LNCAP (cell line): ENCODE data around the gene S100A7A.

ENCODE experiments used
- TF ChIP-seq, protein P1 (sequence below): fragments of 450-650 bp; IDR thresholded peaks from 2 replicates; pipeline ENCODE4 v1.5.1; 2017; ENCODE audit warnings: mild to moderate bottlenecking

S100A7A gene

DNA sequence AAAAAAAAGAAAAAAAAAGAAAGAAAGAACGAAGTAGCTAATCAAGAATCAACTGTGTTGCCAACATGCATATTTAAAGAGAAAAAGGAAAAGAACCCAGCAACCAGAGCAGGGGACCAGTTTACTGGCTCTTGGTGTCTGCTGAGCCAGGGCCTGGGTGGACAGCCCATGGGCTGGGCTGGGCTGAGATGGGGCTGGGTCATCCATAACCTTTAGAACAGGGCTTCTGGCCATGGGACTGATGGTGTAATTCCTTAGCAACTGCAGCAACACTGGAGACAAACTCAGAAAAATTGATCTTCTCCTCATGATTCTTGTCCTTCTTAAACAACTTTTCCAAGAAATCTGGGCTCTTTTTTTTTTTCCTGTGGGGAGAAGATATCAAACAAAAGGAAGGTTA is 10.5 kb downstream of the S100A7A start:
- TF ChIP-seq, protein P1, sequence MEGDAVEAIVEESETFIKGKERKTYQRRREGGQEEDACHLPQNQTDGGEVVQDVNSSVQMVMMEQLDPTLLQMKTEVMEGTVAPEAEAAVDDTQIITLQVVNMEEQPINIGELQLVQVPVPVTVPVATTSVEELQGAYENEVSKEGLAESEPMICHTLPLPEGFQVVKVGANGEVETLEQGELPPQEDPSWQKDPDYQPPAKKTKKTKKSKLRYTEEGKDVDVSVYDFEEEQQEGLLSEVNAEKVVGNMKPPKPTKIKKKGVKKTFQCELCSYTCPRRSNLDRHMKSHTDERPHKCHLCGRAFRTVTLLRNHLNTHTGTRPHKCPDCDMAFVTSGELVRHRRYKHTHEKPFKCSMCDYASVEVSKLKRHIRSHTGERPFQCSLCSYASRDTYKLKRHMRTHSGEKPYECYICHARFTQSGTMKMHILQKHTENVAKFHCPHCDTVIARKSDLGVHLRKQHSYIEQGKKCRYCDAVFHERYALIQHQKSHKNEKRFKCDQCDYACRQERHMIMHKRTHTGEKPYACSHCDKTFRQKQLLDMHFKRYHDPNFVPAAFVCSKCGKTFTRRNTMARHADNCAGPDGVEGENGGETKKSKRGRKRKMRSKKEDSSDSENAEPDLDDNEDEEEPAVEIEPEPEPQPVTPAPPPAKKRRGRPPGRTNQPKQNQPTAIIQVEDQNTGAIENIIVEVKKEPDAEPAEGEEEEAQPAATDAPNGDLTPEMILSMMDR: no peak

DNA sequence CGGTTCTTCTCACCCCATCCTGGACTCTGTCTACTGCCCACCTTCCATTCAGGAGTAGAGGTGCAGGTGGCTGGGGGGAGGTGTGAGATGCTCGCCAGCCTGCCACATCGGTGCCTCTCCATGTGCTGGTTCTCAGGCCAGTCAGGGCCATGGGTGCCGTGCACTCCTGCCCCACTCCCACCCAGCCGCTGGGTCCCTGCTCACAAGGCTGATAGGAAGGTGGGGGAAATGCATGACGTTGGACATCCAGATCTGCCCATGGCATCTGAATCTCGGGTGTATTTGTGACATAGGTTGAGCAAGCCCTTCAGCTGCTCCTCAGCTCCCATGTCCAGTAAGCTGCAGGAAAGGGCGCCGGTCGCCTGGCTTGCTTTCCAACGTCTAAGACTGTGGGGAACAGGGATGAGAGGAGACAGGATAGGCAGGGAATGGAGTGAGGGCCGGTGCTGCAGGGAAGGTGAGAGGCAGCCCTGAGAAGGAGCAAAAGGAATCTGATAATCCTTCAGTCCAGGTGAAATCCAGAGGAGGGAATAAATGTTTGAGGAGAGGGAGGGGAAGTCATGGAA is 11.8 kb downstream of the S100A7A start:
- TF ChIP-seq, protein P1: no peak

DNA sequence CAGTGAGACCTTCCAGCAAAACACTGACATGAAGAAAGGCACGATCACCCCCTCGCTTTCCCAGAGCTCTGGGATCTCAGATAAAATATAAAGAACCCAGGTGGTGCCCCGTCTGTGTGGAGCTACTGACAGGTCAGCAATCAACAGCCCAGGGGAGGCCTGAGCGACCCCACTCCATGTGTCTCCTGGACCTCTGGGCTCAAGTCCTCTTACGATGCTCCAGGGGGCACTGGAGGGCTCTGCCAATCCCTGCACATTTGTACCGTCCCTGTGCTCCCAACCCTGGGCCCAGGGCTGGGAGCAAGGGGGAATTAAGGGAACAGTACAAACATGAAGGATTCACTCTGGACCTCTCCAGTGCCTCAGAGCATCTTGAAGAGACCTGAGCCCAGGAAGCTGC is 12.5 kb downstream of the S100A7A start:
- TF ChIP-seq, protein P1: no peak

DNA sequence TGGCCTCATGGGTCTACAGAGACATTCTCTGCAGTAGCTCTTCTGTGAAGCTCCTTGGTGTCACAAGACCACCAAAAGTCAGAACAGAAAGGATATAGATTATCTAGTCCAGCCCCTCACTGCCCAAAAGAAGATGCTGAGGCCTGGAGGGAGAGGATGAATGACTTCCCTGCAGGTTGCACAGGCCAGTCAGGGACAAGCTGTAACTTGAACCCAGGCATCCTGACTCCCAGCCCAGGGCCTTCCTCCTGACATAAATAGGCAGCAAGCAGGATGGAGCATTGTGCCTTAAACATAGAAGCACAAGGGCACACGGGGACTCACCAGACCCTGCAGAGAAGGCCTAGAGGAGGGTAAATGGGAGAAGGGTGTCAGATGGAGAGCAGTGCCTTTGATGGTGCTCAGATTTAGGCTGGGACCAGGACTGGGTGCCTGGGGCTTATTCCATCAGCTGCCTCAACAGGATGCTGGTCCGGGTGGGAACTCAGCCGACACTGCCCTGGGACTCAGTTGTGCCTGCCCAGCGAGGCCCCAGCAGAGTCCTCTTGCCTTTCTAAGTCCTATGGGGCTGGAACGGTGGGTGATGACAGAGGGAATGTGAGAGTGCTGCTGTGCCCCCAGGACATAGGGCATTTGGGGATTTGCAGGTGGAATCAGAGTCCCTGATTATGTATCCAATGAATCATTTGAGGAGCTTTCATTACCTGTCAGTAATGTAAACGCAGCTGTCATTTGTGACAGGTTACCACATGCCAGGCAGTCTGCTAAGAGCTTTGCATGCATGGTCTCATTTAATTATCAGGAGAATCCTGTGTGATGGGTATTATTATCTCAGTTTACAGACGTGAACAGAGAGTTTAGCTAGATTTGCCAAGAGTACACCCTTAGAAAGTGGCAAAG is 13.2 kb downstream of the S100A7A start:
- TF ChIP-seq, protein P1: no peak

DNA sequence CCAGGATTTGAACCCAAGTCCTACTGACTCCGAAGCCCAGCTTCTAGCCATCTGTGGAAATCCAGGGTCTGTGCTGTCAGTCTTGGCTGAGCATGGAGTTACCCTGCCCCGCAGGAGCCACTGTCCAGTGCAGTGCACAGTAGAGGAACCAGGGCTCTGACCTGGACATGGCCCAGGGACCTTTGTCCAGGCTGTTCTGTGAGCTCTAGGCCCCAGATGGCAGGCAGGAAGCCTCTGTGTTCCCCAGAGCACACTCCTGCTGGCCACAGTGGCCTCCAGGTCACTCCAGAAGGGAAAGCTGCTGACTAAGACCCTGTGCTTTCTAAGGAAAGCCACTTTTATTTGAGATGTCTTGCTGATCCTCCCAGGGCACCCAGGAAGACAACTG is 13.8 kb downstream of the S100A7A start:
- TF ChIP-seq, protein P1: no peak

DNA sequence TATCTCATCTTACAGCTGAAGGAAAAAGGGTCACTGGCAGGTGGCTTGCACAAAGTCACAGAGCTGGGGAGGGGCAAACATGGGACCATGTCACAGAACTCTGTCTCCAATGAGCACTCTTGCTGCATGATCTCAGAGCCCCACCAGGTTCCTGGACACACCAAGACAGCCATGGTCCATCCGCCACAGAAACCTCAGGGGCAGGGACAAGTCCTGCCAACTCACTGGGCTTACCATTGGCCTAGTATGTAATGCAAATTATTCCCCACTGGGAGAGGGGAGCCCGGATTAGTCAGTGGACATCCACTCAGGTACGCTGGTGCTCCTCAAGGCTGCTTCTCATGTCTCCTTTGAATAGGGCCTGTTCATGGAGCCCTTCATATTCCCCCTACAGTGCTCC is 14.2 kb downstream of the S100A7A start:
- TF ChIP-seq, protein P1: no peak

DNA sequence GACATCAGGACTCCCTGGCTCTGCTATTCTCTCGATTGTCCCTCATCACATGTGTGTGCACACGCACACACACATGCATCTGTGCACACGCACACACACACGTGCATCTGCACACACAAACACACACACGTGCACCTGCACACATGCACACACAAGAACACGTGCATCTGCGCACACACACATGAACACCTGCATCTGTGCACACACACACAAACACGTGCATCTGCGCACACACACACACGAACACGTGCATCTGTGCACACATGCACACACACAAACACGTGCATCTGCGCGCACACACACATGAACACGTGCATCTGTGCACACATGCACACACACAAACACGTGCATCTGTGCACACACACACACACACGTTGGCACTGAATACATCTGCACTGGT is 14.7 kb downstream of the S100A7A start:
- TF ChIP-seq, protein P1: no peak
